GM21367 (cell line): ENCODE data around the gene DRC7.

Experiments
- ATAC-seq: cut with Tn5 transposase; IDR thresholded peaks from one replicate; pipeline ENCODE4 v1.9.1; 2021; ENCODE audit not compliant: unreplicated experiment

The DRC7 gene, protein sequence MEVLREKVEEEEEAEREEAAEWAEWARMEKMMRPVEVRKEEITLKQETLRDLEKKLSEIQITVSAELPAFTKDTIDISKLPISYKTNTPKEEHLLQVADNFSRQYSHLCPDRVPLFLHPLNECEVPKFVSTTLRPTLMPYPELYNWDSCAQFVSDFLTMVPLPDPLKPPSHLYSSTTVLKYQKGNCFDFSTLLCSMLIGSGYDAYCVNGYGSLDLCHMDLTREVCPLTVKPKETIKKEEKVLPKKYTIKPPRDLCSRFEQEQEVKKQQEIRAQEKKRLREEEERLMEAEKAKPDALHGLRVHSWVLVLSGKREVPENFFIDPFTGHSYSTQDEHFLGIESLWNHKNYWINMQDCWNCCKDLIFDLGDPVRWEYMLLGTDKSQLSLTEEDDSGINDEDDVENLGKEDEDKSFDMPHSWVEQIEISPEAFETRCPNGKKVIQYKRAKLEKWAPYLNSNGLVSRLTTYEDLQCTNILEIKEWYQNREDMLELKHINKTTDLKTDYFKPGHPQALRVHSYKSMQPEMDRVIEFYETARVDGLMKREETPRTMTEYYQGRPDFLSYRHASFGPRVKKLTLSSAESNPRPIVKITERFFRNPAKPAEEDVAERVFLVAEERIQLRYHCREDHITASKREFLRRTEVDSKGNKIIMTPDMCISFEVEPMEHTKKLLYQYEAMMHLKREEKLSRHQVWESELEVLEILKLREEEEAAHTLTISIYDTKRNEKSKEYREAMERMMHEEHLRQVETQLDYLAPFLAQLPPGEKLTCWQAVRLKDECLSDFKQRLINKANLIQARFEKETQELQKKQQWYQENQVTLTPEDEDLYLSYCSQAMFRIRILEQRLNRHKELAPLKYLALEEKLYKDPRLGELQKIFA

DNA sequence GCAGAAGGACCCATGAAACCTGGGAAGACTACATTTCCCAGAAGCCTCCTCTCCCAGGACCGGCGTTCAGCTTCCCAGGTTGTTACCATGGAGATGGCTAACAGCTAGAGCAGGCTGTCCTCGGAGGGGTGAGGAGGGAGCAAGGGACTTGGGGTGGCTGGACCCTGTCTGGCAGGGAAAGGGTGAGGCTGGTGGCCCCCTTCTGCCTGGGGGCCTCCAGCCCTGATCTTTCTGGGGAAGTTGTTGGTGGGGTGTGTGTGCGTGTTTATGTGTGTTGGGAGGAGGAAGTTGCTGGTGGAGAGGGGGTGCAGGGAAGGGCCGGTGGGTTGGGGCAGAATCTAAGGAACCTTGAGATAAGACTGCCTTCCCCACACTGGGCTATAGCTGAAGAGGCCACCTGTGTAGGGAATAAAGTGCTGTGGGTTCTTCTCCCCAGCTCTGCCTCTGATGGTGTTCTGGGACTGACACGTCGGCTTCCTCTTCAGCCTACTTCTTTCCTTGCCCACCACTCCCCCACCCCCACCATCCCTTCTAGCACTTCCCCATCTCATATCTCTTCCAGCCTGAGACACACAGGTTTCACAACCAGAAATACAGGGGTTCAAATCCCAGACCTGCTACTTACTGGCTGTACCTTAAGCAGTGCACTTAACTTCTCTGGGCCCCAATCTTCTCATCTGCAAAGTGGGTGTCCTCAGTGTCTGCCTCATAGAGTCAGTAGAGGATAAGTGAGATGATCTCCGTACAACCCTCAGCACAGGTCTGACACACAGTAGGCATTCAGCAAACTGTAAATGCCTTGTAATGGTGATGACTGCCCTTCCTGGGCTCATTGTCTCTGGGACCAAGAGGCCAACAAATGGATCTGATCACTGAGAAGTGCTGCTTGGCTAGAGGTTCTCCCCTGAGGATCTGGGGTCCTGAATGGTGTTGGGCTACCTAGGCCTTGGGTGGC is at the start of gene DRC7:
DRC7 (plus strand) TSS at position 82 of the 955 bp plus-strand sequence. CDS start 3,144 bp downstream, outside the sequence.
- ATAC-seq, result peak; percentile 50

DNA sequence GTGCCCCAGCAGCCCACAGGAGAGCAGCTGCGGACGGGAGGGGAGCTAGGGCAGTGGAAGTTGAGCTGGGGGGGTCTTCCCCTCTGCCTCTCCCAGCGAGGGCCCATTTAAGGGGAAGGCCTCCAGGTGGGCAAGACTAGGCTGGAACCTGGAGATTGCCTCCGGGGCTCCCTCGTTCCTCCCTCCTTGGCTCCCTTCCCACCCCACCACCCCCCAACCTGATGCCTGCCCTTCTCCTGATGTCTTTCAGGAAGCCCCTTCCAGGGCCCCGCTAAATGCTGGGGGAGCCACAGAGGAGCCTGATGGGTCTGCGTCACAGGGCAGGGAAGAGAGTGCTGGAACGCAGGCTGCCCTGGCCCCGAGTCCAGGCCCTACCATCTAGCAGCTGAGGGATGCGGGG is 49.4 kb upstream of the DRC7 start:
- ATAC-seq, result no peak

DNA sequence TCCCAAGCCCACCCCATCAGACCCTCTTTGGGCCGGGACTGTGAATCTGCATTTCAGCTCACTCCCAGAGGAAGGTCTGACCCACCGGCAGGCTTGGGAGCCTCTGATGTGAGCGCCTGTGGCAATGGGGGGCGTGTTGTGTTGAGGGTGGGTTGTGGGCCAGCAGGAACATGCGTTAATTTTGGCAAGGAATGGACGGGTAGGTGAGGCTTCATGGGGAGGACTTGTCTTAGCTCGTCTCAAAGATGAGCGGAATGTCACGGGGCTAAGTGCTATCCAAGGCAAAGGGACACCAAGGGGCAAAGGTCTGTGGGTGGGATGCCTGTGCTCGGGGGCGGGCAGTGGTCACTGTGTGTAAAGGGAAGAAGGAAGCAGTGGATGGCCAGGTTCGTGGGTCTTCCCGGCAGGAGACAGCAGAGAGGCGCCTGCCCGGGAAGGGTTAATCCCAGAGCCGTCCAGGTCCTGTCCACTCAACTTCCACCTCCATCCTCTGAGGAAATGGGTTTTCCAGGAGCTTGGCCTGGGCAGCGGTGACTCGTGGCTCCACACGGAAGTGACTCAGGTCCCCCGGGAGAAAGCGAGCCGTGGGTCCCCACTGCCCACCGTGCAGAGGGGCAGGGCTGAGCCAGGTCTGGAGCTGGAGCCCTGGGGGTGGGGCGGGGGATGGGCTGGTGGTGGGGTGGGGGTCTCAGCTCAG is 48.8 kb upstream of the DRC7 start:
- no peak for ATAC-seq

DNA sequence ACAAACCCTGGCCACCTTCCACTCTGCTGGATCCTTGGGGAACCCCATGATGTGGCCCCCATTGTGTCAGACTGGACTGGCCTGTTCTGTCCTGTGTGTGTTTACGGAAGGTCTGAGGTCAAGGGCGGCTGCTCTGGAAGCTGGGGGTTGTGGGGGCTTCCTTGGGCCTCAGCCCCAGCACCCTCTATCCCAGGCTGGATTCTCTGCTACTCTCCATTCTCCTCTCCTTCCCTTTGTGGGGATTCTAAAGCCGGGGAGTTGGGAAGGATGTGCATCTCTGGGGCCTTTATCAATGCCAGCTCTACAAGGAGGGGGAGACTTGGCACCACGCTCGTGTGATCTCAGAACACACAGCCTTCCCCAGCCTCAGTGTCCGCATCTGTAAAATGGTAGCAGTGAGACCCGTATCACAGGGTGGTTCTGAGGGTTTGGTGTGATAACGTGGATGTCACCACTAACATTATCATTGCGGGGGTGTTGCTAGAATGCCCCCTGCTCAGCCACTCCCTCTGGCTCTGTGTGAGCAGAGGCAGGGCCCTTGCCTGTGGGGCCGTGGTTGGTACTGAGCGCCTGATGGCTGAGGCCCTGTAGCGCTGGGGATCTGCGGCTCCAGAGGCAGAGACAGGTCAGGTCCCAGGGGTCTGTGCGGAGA is 48.1 kb upstream of the DRC7 start:
- no peak for ATAC-seq

DNA sequence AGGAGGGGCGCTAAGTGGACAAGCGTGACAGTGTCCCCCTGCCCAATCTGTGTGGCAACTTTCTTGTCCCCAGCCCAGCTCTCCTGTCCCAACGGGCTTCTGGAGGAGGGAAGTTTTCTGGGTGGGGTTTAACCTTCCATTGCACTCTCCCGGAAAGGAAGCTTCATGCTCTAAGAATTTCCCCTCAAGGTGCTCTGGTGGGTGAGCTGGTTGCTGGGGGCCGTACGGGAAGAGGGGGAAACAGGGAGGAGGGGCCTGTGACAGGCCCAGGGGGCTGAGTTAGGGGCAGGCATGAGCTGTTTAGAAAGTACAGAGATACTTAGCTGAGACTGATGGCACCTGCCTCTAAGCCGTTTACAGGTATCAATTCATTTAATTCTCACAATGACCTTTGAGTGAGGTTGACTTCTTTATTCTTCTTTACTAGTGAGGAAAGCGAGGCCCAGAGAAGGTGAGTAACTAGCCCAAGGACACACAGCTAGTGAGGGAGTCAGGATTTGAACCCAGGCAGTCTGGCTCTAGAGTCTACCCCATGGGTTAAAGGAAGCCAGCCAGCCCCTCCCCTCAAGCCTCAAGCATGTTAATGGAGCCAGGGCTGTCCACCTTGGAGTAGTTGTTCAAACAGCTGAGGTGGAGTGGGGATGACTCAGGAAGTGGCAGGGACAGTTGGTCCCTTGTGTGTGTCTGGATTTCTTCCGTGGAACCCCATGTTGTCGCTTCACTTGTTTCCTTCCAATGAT is 47.3 kb upstream of the DRC7 start:
- ATAC-seq, result no peak

DNA sequence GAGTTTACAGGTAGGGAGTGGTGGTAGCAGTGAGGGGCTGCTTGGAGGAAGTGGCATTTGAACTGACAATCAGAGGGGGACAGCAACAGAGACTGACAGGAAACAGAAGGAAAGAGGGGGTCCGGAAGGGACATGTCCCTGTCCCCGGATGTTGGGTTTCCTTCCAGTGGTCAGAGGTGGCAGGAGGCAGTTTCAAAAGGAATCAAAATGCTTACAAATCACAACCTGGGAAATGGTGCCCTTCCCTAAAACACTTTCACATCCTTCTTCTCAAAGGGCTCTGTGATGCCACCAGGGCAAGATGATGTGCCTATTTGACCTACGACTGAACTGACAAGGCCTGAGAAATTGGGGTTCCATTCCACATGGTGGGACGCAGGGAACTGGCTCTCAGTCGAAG is 46.5 kb upstream of the DRC7 start:
- no peak for ATAC-seq

DNA sequence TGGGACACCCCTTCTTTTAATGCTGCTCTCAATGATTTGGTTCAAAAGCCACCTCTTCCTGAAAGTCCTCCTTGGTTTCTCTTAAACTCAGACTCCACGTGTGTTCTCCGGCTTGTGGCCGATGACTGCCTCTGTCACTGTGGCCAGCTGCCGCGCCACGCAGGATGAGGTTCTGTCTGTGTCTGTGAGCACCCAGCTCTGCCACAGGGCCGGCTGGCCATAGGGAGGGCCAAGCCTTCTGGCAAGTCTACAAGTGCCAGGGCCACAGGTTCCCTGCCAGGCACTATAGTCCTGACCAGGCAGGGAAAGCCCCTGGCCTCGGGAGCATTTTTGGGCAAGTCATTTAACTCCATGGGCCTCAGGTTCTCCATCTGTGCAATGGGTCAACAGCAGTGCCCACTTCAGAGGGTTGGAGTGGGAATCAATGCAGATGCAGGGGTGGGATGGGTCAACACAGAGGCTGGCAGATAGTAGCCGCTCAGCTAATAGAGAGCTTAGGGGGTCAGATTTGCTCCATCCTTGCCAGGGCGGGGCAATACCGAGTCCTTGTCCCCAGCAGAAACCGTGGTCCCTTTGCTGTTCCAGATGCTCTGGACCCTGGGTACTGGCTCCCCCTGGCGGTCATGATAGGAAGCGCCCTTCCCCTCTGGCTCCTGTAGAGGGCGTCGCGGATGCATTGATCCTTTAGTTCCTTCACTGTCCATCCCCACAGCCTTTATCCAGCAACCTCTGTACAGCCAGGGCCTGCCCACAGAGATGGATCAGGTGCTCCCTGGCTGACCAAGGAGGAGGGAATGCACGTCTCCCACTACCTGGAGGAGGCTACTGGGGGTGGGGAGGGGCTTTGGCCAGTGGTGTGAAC is 45.8 kb upstream of the DRC7 start:
- peak; percentile 47 for ATAC-seq

DNA sequence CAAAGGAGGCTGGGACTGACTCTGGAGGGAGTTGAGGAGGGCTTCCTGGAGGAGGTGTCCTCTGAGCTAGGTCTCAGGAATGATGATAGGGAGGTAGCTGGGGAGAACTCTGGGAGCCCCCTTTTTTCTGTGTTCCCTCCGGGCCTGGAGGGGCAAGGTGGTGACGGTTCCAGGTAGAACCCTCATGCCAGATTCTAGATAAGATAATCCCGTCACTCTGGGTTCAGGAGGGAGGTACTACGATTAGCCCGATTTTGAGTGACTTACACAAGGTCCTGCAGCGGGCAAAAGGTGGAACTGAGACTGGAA is 45.2 kb upstream of the DRC7 start:
- no peak for ATAC-seq

DNA sequence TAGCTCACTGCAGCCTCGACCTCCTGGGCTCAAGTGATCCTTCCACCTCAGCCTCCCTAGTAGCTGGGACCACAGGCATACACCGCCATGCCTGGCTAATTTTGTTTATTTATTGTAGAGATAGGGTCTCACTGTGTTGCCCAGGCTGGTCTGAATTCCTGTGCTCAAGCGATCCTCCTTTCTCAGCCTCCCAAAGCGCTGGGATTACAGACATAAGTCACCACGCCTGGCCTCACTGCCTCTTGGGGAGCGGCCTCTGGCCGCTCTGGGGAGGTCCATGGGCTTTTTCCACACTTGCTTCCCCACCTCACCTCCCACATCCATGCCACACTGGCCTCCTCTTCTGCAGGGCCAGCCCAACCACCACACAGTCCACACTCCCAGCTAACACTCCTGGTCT is 44.8 kb upstream of the DRC7 start:
- no peak for ATAC-seq

DNA sequence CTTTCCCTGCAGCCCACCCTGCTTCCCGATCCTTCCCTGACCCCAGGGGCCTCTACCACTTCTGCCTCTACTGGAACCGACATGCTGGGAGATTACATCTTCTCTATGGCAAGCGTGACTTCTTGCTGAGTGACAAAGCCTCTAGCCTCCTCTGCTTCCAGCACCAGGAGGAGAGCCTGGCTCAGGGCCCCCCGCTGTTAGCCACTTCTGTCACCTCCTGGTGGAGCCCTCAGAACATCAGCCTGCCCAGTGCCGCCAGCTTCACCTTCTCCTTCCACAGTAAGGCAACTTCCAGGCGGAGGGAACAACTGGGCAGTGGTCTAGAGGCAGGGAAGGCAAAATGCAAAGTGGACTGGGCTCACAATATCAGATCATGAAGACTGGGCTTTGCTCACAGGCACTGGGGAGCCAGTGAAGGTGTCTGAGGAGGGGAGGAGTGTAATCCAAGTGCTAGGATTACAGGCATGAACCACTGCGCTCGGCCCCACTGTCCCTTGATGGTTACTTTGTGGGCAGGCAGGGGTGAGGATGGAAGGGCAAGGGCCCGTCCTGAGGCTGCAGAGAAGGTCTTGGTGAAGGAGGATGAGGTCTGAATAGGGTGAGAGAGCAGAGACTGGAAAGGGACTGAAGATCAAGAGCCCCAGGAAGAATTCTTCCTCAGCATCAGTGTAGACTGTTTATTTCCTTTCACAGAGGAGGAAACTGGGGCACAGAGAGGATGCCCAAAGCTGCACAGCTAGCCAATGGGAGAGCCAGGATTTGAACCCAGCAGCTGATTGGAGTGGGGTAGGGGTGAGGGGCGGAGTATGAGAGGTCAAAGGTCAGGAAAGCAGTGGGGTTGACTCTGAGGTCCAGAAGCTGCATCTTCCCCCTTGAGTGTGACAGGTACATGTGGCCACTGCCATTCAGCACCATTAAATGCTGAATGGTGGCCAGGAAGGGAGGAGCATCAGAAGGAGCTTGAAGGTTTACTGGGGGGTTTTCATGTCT is 43.0 kb upstream of the DRC7 start:
- ATAC-seq, result no peak

DNA sequence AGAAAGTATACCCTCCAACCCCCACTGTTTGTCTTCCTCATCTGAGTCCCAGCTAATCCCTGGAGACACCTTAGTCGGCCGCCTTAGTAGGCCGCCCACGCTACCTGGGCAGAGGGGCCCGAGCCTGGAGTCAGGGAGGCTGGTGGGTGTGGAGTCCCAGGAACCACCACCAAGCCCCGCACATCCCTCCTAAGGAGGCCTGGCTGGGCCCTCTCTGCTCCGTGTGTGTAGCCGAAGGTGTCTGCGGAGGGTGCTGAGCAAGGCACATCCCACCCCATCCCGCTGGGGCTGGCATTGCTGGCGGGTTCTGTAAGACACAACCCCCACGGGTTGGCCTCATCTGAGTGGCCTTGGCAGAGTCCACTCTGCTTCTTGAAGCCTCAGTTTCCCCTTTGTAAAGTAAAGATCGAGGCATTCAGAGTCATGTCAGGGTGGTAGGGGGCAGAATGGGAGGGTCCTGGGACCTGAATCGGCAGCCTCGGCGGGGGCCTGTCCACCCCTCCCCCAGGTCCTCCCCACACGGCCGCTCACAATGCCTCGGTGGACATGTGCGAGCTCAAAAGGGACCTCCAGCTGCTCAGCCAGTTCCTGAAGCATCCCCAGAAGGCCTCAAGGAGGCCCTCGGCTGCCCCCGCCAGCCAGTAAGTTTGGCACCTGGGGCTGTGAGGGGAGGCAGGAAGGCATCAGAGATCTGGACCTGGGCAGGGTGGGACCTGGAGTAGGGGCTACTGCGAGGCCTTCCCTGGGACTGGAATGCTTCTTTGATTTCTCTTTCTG is 41.7 kb upstream of the DRC7 start:
- no peak for ATAC-seq

DNA sequence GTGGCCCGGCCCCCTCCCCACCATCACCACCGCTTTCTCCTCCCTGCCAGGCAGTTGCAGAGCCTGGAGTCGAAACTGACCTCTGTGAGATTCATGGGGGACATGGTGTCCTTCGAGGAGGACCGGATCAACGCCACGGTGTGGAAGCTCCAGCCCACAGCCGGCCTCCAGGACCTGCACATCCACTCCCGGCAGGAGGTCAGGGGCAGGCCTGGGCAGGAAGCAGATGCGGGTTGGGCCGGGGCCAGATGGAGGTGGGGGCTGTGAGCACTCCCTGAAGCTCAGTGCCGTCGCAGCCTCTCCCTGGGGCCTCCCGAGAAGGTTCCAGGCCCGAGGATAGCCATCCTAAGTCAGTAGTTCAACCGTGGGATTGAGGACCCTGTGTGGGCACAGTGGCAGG is 40.7 kb upstream of the DRC7 start:
- no peak for ATAC-seq

DNA sequence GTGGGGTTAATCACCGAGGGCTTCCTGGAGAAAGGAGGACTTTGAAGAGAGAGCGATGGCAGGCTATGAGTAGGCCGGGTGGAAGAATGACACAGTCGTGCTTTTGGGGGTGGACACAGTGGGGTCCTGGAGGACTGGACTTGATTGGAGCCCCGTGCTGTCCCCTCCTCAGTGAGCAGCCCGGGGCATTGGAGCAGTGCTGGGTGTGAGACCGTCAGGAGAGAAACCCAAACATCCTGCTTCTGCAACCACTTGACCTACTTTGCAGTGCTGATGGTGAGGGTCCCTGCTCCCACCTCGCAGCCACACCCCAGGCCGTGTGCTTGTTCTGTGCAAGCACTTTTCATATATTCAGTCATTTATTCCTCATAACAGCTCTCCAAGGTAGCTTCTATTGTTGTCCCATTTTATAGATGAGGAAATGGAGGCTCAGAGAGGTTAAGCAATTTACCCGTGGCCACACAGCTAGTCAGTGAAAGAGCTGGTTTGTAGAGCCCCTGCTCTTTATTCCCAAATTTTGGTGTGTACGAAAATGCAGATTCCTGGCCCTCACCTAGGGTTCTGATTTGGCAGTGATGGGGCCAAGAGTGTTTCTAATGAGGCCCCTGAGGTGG is 38.2 kb upstream of the DRC7 start:
- no peak for ATAC-seq

DNA sequence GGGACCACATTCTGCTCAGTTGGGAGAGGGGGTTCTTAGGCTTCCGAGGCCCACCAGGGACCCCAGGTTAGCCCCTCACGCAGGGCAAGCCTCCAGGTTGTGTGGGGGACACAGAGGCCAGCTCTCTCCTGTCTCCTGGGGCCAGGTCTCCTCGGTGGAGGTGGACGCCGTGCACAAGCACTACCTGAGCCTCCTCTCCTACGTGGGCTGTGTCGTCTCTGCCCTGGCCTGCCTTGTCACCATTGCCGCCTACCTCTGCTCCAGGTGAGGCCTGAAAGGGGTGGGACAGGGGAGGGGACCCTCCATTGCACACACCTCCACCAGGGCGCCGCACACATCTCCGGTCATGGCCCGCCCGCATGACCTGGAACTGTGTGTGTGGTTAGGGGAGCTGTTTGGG is 37.4 kb upstream of the DRC7 start:
- no peak for ATAC-seq

DNA sequence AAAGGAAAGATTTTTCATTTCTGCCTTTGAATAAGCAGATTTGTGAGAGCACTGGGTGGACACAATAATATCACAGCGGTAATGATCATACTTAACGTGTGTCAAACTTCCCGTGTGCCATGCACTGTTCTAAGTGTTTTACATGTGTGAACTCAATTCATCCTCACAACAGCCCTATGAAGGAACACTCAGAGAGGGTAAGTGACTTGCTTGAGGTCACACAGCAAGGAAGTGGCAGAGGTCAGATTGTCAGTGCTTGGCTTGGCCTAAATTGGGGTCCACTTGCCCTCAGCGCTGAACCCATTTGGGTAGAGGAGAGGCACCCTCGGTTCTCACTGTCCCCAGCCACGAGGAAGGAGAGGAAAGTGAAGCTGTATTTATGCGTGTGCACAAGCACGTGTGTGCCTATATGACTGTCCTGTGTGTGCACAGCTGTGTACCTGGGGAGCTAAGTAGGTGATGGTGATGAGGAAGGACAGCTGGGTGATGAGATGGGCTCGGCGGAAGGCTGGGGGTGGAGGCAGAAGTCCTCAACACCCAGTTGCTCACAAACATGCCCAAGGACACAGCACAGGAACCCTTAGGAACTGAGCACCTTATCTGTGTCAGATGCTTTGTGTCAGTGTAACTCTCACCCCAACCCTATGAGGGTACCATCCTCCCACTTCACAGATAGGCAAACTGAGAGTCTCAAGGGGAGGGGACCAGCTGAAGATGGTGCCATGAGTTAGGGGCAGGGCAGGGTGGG is 36.3 kb upstream of the DRC7 start:
- ATAC-seq, result no peak
